ENCODE data around the gene DCLK1.

DNA sequence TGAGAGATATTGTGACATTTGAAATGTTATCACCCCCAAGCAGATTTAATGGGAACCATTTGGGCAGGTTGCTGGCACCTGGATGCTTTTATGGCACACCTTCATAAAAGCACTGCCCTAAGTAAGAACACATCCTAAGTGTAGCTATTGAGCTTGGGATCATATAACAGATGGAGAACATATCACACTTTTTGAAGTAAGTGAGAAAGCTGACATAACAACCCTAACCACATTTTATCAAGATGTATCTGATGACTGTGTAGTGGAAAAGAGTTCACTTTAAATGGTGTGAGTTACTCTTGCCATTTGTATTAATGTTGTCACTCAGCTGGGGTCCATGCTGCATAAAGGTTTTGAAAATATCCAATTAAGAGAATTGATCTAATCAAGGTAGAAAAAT, 287.9 kb downstream of the DCLK1 start:
- TF ChIP-seq, protein P1, sequence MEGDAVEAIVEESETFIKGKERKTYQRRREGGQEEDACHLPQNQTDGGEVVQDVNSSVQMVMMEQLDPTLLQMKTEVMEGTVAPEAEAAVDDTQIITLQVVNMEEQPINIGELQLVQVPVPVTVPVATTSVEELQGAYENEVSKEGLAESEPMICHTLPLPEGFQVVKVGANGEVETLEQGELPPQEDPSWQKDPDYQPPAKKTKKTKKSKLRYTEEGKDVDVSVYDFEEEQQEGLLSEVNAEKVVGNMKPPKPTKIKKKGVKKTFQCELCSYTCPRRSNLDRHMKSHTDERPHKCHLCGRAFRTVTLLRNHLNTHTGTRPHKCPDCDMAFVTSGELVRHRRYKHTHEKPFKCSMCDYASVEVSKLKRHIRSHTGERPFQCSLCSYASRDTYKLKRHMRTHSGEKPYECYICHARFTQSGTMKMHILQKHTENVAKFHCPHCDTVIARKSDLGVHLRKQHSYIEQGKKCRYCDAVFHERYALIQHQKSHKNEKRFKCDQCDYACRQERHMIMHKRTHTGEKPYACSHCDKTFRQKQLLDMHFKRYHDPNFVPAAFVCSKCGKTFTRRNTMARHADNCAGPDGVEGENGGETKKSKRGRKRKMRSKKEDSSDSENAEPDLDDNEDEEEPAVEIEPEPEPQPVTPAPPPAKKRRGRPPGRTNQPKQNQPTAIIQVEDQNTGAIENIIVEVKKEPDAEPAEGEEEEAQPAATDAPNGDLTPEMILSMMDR (IDR thresholded peaks at IDR 0.05 in 2 of 3, conservative IDR thresholded peaks at IDR 0.05 in 1 of 3; ENCODE audit: control insufficient read depth in 2 of 3, extremely low read depth in 1 of 3, insufficient read depth in 1 of 3, low read depth in 3 of 3, low read length in 3 of 3) = no peak
- TF ChIP-seq RAD21 (IDR thresholded peaks at IDR 0.05; ENCODE audit: insufficient read depth, low read depth, low read length) (no peak), TAF1 (IDR thresholded peaks at IDR 0.05; ENCODE audit: borderline replicate concordance, low read depth, low read length) (no peak), SMC3 (IDR thresholded peaks at IDR 0.05; ENCODE audit: borderline replicate concordance, low read length) (no peak)
